ENCODE results near the gene MFSD2A.
A peak's percentile ranks its signal among the peaks of the same experiment; 100 is the strongest.
"Not testable (repeated sequence)": the region's sequence is repeated elsewhere in the genome, so short reads cannot be mapped to it uniquely, and the experiment has no call there.

MFSD2A gene

DNA sequence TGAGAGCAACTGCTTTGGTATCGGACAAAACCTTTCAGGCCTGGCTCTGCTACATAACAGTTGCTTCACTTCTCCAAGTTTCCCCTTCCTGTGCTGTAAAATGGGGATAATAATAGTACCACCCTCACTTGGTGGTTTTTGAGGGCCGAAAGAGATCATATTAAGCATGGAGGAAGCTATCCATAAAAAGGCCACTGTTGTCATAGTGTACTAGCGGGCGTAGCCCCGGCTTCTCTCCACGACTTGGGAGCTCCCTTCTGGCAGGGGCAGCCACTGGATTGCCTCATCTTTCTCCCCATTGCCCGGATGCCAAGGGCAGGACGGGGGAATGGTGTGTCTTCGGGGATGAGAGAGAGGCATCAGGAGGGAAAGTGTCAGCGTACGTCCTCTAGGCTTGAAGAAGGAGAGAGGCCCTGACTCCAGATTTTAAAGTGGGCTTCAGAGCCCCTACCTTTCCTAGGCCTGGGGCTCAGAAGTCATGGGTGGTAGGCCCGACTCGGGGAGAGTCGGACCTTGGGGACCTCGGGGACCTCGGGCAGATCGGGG lies 548 bp upstream of the MFSD2A start:
- Histone ChIP-seq H3K27ac (ENCODE audit: low read depth, low read length) (peak overlapping the region; percentile 57), H3K9me3 (ENCODE audit: control insufficient read depth in 5 of 5, low read length in 5 of 5) (no peaks in the 10 kb centered on the region), H3K27me3 (ENCODE audit: control insufficient read depth in 5 of 5, insufficient read depth in 4 of 5, low read length in 5 of 5) (peaks cover 0 to 14% (median 6%) of the 10 kb centered on the region in 5 donors), H3K36me3 (ENCODE audit: control insufficient read depth in 5 of 5, insufficient read depth in 5 of 5, low read length in 5 of 5) (no peaks in the 10 kb centered on the region), H3K4me3 (ENCODE audit: low read depth in 1 of 5, low read length in 5 of 5) (peak overlapping the region in 3 of 5 donors; percentile 31 to 66 (median 44)), H3K9ac (ENCODE audit: low read length in 5 of 5) (peak overlapping the region in 4 of 5 donors; percentile 42 to 57 (median 55)), H3K4me1 (ENCODE audit: control insufficient read depth in 5 of 5, insufficient read depth in 5 of 5, low read length in 5 of 5) (peaks cover 0 to 34% (median 21%) of the 10 kb centered on the region in 5 donors)

DNA sequence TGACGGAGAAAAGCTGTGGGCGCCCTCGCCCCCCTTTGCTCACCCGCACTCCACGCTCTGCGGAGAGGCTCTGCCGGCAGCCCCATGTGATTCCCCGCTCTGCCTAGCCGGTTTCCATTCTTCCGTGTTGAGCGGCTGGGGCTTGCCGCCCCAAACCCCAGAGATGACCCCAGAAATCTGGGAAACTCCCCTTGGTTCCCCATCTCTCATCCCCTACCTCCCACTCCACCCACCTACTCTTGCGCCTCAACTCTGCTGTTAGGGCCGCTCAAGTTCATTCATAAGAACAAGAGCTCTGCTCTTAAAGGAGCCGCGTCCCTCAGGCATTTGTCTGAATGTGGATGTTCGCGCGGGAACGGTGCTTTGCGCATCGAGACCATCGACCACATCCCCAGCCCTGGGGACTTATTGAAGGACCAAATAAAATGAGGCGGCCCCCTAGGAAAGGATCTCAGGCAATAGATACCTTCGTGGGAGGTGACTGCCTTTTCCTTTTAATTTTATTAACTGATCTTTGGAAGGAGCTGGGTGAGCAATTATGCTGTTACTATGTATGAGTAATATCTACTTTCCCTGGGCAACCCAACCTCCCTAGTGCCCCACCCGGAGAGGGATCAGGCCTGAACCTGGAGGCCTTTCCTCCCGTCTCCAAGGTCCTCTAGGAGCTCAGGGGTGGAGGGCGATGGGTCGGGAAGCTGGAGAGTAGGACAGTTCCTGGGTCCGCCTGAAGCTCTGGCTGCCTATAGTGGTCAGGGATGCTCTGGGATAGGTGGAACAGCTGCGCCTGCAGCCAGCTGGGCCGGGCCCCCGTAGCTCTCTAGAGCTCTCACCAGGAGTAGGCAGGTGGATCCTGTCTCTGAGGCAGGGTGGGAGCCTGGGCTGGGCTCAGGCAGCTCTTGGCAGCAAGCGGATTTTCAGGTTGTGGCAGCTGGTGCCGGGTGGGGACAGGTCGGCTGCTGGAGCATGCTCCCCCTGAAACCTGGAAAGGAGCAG lies 898 bp downstream of the MFSD2A start:
- H3K27ac ChIP-seq (ENCODE audit: low read depth, low read length): no peak overlapping the region
- no peaks in the 10 kb centered on the region for H3K36me3 ChIP-seq (ENCODE audit: control insufficient read depth in 5 of 5, insufficient read depth in 5 of 5, low read length in 5 of 5)
- H3K9ac ChIP-seq (ENCODE audit: low read length in 5 of 5): peak overlapping the region in 4 of 5 donors; percentile 11 to 65 (median 53)
- H3K4me1 ChIP-seq (ENCODE audit: control insufficient read depth in 5 of 5, insufficient read depth in 5 of 5, low read length in 5 of 5): peaks cover 0 to 40% (median 21%) of the 10 kb centered on the region in 5 donors
- H3K4me3 ChIP-seq (ENCODE audit: low read depth in 1 of 5, low read length in 5 of 5): peak overlapping the region; percentile 39 to 66 (median 58)
- no peaks in the 10 kb centered on the region for H3K9me3 ChIP-seq (ENCODE audit: control insufficient read depth in 5 of 5, low read length in 5 of 5)
- H3K27me3 ChIP-seq (ENCODE audit: control insufficient read depth in 5 of 5, insufficient read depth in 4 of 5, low read length in 5 of 5): peaks cover 0 to 14% (median 6%) of the 10 kb centered on the region in 5 donors

DNA sequence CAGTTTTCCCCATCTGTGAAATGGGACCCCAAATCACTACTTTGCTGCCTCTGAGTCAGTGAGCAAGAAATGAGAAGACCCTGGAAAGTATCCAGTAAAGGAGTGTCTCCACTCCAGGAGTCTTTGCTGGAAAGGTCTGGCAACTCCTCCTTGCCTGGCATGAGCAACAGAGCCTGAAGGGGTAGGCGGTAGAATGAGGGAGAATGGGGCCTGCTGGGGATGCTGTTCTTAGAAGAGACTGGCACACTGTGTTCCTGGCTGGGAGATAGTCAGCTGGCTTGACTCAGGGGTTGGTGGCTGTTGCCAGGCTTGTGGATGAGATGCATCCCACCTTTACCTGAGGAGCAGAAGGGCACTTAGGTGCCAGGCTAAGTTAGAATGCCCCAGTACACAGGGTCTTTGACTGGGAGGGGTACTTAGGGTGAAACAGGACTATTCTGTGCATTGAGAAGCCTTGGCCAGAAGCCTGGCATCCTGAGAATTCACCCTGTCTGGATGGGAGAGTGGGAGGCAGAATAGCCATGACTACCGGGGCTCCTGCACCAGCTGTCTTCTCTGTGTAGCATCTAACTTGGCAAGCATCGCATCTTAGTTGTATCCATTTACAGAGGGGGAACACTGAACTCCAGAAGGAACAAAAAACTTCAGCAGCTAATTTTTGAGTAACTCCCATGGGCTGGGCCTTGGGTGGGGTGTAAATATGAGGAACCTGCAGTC lies 2.5 kb downstream of the MFSD2A start:
- H3K9ac ChIP-seq (ENCODE audit: low read length in 5 of 5): no peak overlapping the region

DNA sequence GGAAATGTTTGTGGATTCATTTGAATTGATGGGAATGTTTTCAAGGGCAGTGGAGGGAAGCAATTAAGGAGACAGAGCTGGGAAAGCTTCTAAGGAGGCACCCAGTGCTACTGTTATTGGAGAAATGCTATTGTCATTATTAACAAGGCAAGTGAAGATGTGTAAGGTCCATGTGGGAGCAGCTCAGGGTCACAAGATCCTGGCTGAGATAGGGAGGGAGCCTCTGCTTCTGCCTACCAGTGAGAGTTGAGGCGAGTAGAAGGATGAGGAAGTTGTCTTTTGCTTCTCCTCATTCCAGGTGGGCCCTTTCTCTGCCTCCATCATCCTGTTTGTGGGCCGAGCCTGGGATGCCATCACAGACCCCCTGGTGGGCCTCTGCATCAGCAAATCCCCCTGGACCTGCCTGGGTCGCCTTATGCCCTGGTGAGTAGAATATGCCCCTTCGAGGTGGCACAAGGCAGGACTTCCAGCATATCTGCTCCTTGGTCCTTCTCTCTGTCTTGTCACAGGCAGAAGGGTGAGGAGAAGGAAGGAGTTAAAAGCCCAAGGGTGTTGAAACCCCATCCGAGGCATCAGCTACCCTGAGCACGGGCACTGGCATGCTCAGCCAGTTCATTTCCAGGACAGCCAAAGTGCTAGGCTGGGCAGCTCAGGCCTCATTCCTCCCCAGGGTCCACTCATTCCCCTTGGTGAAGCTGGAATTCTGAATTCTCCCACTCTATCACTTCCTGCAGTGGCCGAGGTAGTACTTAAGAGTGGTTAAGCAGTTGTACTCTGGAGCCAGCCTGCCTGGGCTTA lies 3.7 kb downstream of the MFSD2A start:
- Histone ChIP-seq H3K27ac (ENCODE audit: low read depth, low read length) (no peak overlapping the region), H3K4me1 (ENCODE audit: control insufficient read depth in 5 of 5, insufficient read depth in 5 of 5, low read length in 5 of 5) (peaks cover 0 to 35% (median 21%) of the 10 kb centered on the region in 5 donors), H3K36me3 (ENCODE audit: control insufficient read depth in 5 of 5, insufficient read depth in 5 of 5, low read length in 5 of 5) (no peaks in the 10 kb centered on the region)

More for the DNA sequence above, 2.5 kb downstream of the MFSD2A start:
- H3K27me3 ChIP-seq (ENCODE audit: control insufficient read depth in 5 of 5, insufficient read depth in 4 of 5, low read length in 5 of 5): peaks cover 0 to 14% (median 6%) of the 10 kb centered on the region in 5 donors
- peaks cover 0 to 35% (median 21%) of the 10 kb centered on the region in 5 donors for H3K4me1 ChIP-seq (ENCODE audit: control insufficient read depth in 5 of 5, insufficient read depth in 5 of 5, low read length in 5 of 5)
- H3K27ac ChIP-seq (ENCODE audit: low read depth, low read length): no peak overlapping the region
- H3K9me3 ChIP-seq (ENCODE audit: control insufficient read depth in 5 of 5, low read length in 5 of 5): no peaks in the 10 kb centered on the region
- H3K4me3 ChIP-seq (ENCODE audit: low read depth in 1 of 5, low read length in 5 of 5): no peak overlapping the region
- no peaks in the 10 kb centered on the region for H3K36me3 ChIP-seq (ENCODE audit: control insufficient read depth in 5 of 5, insufficient read depth in 5 of 5, low read length in 5 of 5)

DNA sequence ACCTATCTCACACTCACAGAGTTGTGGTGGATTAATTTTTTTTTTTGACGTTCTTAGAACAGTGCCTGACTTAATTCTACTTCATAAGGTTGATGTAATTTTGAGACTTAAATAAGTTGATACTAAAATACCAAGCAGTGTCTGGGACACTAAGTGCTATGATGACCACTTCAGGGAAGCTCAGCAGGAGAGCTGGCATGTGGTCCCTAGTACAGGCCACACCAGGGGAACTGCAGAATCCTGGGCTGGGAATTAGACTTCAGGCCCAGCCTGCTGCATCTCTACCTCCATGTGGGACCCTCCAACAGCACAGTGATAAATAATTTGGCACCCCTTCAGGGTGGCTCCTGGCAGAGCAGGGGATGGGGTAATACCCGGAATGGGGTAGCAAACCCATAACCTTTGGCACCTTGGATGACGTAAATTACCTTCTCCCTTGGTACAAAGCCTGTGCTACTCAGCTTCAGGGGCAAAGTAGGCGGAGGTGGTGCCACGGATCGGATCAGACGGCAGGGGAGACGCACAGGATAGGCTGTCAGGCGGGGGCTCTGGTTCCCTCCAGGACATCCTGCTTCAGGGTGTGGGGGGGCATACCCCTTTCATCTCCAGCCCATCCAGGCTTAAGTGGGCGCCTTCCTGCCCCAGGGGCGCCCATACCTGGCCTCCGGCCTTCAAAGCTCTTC lies 4.8 kb downstream of the MFSD2A start:
- Histone ChIP-seq H3K27ac (ENCODE audit: low read depth, low read length) (no peak overlapping the region), H3K36me3 (ENCODE audit: control insufficient read depth in 5 of 5, insufficient read depth in 5 of 5, low read length in 5 of 5) (no peaks in the 10 kb centered on the region), H3K9ac (ENCODE audit: low read length in 5 of 5) (no peak overlapping the region), H3K9me3 (ENCODE audit: control insufficient read depth in 5 of 5, low read length in 5 of 5) (no peaks in the 10 kb centered on the region), H3K27me3 (ENCODE audit: control insufficient read depth in 5 of 5, insufficient read depth in 4 of 5, low read length in 5 of 5) (peaks cover 0 to 14% (median 6%) of the 10 kb centered on the region in 5 donors), H3K4me3 (ENCODE audit: low read depth in 1 of 5, low read length in 5 of 5) (no peak overlapping the region), H3K4me1 (ENCODE audit: control insufficient read depth in 5 of 5, insufficient read depth in 5 of 5, low read length in 5 of 5) (peaks cover 0 to 24% (median 13%) of the 10 kb centered on the region in 5 donors)

More for the DNA sequence above, 3.7 kb downstream of the MFSD2A start:
- no peak overlapping the region for H3K9ac ChIP-seq (ENCODE audit: low read length in 5 of 5)
- H3K4me3 ChIP-seq (ENCODE audit: low read depth in 1 of 5, low read length in 5 of 5): no peak overlapping the region
- H3K9me3 ChIP-seq (ENCODE audit: control insufficient read depth in 5 of 5, low read length in 5 of 5): no peaks in the 10 kb centered on the region
- peaks cover 0 to 14% (median 6%) of the 10 kb centered on the region in 5 donors for H3K27me3 ChIP-seq (ENCODE audit: control insufficient read depth in 5 of 5, insufficient read depth in 4 of 5, low read length in 5 of 5)

DNA sequence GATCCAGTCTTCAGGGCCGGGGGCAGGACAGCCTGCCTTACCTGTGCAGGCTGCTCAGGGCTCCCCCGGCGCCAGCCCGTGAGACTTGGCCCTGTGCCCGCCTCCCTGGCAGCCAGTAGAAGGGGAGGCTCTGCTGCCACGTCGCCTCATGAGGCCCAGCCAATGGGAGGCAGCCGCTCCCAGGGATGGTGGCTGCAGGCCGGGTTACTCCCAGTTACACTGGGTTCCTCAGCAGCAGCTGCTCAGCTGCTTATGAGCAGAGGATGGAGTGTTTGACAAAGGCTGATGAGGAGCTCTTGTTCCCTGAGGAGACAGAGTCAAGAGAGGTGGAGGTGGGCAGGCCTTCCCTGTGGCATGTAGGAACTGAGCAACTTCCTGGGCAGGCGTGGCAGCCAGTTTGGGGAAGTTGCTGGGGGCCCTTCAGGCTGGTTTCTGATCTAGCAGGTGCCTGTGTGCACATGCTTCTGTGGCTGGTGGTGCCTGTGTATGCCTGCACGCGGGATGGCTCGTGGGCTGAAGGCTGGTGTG lies 5.5 kb downstream of the MFSD2A start:
- H3K4me1 ChIP-seq (ENCODE audit: control insufficient read depth in 5 of 5, insufficient read depth in 5 of 5, low read length in 5 of 5): peaks cover 0 to 20% (median 11%) of the 10 kb centered on the region in 5 donors
- H3K4me3 ChIP-seq (ENCODE audit: low read depth in 1 of 5, low read length in 5 of 5): no peak overlapping the region

DNA sequence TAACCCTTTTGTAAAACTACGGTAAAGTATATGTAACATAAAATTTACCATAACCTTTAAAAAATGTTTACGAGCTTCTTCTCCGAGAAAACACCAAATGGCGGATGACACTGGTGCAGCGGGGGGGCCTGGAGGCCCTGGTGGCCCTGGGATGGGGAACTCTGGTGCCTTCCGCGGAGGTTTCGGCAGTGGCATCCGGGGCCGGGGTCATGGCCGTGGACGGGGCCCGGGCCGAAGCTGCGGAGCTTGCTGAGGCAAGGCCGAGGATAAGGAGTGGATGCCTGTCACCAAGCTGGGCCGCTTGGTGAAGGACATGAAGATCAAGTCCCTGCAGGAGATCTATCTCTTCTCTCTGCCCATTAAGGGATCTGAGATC lies 7.5 kb downstream of the MFSD2A start:
- Histone ChIP-seq H3K4me1 (ENCODE audit: control insufficient read depth in 5 of 5, insufficient read depth in 5 of 5, low read length in 5 of 5) (peaks cover 0 to 10% (median 3%) of the 10 kb centered on the region in 5 donors), H3K27me3 (ENCODE audit: control insufficient read depth in 5 of 5, insufficient read depth in 4 of 5, low read length in 5 of 5) (peaks cover 0 to 4% (median 0%) of the 10 kb centered on the region in 5 donors), H3K9ac (ENCODE audit: low read length in 5 of 5) (no peak overlapping the region), H3K27ac (ENCODE audit: low read depth, low read length) (no peak overlapping the region), H3K4me3 (ENCODE audit: low read depth in 1 of 5, low read length in 5 of 5) (no peak overlapping the region), H3K9me3 (ENCODE audit: control insufficient read depth in 5 of 5, low read length in 5 of 5) (no peaks in the 10 kb centered on the region), H3K36me3 (ENCODE audit: control insufficient read depth in 5 of 5, insufficient read depth in 5 of 5, low read length in 5 of 5) (no peaks in the 10 kb centered on the region)

More for the DNA sequence above, 5.5 kb downstream of the MFSD2A start:
- Histone ChIP-seq H3K27me3 (ENCODE audit: control insufficient read depth in 5 of 5, insufficient read depth in 4 of 5, low read length in 5 of 5) (peaks cover 0 to 14% (median 6%) of the 10 kb centered on the region in 5 donors), H3K27ac (ENCODE audit: low read depth, low read length) (no peak overlapping the region), H3K9me3 (ENCODE audit: control insufficient read depth in 5 of 5, low read length in 5 of 5) (no peaks in the 10 kb centered on the region), H3K36me3 (ENCODE audit: control insufficient read depth in 5 of 5, insufficient read depth in 5 of 5, low read length in 5 of 5) (no peaks in the 10 kb centered on the region), H3K9ac (ENCODE audit: low read length in 5 of 5) (no peak overlapping the region)

DNA sequence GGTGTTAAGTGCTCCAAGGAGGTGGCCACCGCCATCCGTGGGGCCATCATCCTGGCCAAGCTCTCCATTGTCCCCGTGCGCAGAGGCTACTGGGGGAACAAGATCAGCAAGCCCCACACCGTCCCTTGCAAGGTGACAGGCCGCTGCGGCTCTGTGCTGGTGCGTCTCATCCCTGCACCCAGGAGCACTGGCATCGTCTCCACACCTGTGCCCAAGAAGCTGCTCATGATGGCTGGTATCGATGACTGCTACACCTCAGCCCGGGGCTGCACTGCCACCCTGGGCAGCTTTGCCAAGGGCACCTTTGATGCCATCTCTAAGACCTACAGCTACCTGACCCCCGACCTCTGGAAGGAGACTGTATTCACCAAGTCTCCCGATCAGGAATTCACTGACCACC lies 8.0 kb downstream of the MFSD2A start:
- not testable (repeated sequence) for H3K9me3 ChIP-seq (ENCODE audit: control insufficient read depth in 5 of 5, low read length in 5 of 5); H3K9ac ChIP-seq (ENCODE audit: low read length in 5 of 5); H3K36me3 ChIP-seq (ENCODE audit: control insufficient read depth in 5 of 5, insufficient read depth in 5 of 5, low read length in 5 of 5); H3K4me3 ChIP-seq (ENCODE audit: low read depth in 1 of 5, low read length in 5 of 5); H3K27ac ChIP-seq (ENCODE audit: low read depth, low read length); H3K27me3 ChIP-seq (ENCODE audit: control insufficient read depth in 5 of 5, insufficient read depth in 4 of 5, low read length in 5 of 5)
- H3K4me1 ChIP-seq (ENCODE audit: control insufficient read depth in 5 of 5, insufficient read depth in 5 of 5, low read length in 5 of 5): peaks cover 0 to 10% (median 3%) of the 10 kb centered on the region in 5 donors

DNA sequence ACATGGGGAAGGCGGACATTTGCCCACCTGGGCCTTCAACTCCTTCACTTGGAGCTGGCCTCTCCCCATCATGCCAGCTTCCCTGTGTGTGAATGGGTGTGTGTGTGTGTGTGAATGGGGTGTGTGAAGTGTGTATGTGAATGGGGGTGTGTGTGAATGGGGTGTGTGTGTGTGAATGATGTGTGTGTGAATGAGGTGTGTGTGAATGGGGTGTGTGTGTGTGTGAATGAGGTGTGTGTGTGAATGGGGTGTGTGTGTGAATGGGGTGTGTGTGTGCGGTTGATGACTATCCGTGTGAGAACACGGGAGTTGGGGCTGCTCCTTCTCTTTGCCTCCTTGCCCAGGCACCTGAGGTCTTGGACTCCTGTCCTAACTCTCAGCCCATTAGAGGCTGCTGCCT lies 9.6 kb downstream of the MFSD2A start:
- Histone ChIP-seq H3K9me3 (ENCODE audit: control insufficient read depth in 5 of 5, low read length in 5 of 5) (no peaks in the 10 kb centered on the region), H3K9ac (ENCODE audit: low read length in 5 of 5) (no peak overlapping the region), H3K36me3 (ENCODE audit: control insufficient read depth in 5 of 5, insufficient read depth in 5 of 5, low read length in 5 of 5) (no peaks in the 10 kb centered on the region), H3K4me3 (ENCODE audit: low read depth in 1 of 5, low read length in 5 of 5) (no peak overlapping the region), H3K4me1 (ENCODE audit: control insufficient read depth in 5 of 5, insufficient read depth in 5 of 5, low read length in 5 of 5) (peaks cover 0 to 10% (median 3%) of the 10 kb centered on the region in 5 donors), H3K27me3 (ENCODE audit: control insufficient read depth in 5 of 5, insufficient read depth in 4 of 5, low read length in 5 of 5) (no peaks in the 10 kb centered on the region), H3K27ac (ENCODE audit: low read depth, low read length) (no peak overlapping the region)

All from subcutaneous abdominal adipose tissue (tissue), 5 donors.